Cortex of kidney (tissue), 1 donor: Measurements from ENCODE around the gene RAB20.
"Not testable (repeated sequence)": the region's sequence is repeated elsewhere in the genome, so short reads cannot be mapped to it uniquely, and the experiment has no call there.

ENCODE experiments used
- DNase-seq: peaks from one replicate; lab custom pipeline; 2025; lab: John Stamatoyannopoulos, UW

Gene RAB20, protein sequence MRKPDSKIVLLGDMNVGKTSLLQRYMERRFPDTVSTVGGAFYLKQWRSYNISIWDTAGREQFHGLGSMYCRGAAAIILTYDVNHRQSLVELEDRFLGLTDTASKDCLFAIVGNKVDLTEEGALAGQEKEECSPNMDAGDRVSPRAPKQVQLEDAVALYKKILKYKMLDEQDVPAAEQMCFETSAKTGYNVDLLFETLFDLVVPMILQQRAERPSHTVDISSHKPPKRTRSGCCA

DNA sequence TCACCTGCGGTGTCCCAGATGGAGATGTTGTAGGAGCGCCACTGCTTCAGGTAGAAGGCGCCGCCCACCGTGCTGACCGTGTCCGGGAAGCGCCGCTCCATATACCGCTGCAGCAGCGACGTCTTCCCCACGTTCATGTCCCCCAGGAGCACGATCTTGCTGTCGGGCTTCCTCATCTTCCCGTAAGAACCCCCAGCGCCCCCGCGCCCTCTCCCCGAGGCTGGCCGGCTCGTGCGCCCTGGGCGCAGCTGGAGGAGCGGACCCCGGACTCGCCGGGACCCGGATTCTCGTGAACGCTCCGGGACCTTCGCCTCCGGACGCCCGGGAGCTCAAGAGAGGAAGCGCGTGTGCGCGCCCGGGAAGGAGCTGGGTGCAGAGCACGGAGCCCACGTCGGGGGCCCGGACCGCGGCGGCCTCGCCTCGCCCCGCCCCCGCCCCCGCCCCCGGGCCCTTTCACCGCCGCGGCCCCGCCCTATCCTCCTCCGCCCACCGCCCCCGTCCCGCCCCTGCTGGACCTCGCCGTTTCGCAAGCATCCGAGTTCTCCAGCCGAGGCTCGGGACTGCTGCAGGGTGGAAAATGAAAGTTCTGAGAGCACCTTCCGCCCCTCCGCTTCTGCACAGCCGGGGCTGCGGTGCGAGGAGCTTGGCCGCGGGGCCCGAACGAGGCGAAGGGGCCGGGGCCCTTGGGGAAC, at the start of gene RAB20:
RAB20 (minus strand) TSS at position 379 of the 692 bp plus-strand sequence; CDS start at position 176, 203 bp downstream.
- no peak for DNase-seq

DNA sequence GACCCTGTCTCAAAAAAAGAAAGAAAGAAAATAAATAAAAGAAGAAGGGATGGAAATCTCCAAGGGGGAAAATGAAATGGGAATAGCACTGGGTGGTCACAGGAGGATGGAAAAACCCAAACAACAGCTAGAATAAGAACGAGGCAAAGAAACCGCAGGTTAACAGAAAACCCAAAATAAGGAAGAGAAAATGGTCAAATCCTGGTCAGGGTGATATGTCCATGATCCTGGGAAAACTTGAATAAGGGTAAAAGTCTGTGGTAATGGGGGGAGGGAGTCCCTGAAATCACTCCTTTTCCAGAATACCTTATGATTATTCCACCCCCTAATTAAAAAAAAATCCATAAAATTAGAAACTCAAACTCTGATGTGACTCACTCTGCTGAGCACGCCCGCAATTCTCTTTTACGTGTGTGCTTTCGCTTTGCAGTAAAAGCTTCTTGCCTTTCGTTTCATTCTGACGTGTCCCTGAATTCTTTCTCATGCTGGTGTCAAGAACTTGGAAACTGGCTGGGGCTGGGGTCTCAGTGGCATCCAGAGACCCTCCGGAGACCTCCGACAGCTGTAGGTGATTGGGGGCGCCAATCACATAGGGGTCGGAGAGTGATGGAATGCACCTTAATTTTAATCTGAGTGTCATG, 49.6 kb upstream of the RAB20 start:
- DNase-seq = no peak

GRCh38 chr13:110607675-110608224, 46.2 kb upstream of the RAB20 start:
- no peak for DNase-seq

DNA sequence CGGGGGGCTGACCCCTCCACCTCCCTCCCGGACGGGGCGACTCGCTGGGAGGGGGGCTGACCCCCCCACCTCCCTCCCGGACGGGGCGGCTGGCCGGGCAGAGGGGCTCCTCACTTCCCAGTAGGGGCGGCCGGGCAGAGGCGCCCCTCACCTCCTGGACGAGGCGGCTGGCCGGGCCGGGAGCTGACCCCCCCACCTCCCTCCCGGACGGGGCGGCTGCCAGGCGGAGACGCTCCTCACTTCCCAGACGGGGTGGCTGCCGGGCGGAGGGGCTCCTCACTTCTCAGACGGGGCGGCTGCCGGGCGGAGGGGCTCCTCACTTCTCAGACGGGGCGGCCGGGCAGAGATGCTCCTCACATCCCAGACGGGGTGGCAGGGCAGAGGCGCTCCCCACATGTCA, 44.8 kb upstream of the RAB20 start:
- DNase-seq = not testable (repeated sequence)

- DNase-seq = no peak
Observed at GRCh38 chr13:110605132-110605531, 43.6 kb upstream of the RAB20 start.

GRCh38 chr13:110600980-110601379, 39.5 kb upstream of the RAB20 start:
- DNase-seq = no peak

- DNase-seq = no peak
Observed at GRCh38 chr13:110600261-110600819, 38.8 kb upstream of the RAB20 start.

- no peak for DNase-seq
Observed at GRCh38 chr13:110597041-110597689, 35.6 kb upstream of the RAB20 start.

- DNase-seq = no peak
Observed at GRCh38 chr13:110593430-110594130, 32.1 kb upstream of the RAB20 start.

- DNase-seq = no peak
Observed at GRCh38 chr13:110592665-110593064, 31.1 kb upstream of the RAB20 start.

- DNase-seq = no peak
Observed at GRCh38 chr13:110590577-110590976, 29.1 kb upstream of the RAB20 start.

DNA sequence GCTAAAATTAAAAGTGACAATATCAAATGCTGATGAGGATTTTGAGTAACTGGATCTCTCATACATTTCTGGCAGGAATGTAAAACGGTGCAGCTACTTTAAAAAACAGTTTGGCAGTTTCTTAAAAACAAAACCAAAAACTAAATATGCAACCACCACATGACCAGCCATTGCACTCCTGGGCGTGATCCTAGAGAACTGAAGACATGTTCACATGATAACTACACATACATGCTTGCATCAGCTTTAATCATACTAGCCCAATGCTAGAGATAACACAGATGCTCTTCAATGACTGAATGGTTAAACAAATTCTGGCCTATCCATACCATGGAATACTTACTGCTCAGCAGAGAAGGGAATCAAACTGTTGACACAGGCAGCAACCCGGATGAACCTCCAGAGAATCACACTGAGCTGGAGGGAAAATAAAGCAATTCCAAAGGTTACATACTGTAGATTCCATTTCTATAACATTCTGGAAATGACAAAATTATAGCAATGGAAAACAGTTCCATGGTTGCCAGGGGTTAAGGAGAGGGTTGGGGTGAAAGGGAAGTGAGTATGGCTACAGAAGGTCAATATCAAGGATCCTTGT, 28.4 kb upstream of the RAB20 start:
- no peak for DNase-seq

- no peak for DNase-seq
Observed at GRCh38 chr13:110583178-110583865, 21.8 kb upstream of the RAB20 start.

GRCh38 chr13:110582421-110582954, 21.0 kb upstream of the RAB20 start:
- no peak for DNase-seq

DNA sequence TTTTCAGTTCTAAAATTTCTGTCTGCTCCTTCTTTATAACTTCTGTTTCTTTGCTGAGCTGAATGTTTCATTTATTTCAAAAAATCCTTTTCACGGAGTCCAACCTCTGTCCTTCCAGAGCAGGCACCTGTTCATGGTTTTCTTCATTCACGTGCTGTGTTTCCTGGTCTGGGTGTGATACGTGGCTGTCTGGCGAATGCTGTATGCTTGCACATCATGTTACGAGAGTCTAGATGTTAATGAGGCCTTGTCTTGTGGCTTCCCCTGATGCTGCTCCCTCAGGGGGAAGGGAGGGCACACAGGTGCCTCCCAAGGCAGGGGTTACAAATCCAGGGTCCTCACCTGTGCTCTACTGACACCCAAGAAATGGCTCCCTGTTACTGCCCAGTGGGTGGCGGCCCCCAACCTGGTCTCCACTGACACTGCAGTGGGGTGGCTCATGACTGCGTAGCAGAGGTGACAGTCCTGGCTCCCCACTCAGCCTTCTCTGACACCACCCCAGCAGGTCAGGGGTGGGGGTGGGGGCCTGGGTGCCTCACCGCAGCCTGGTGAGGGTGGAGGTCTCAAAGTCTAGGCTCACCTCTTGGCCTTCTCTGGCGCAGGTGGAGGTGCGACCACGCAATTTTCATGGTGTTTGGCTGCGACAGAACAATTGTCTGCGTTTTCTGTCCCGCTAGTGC, 20.1 kb upstream of the RAB20 start:
- no peak for DNase-seq

- DNase-seq = no peak
Observed at GRCh38 chr13:110580800-110581199, 19.3 kb upstream of the RAB20 start.

DNA sequence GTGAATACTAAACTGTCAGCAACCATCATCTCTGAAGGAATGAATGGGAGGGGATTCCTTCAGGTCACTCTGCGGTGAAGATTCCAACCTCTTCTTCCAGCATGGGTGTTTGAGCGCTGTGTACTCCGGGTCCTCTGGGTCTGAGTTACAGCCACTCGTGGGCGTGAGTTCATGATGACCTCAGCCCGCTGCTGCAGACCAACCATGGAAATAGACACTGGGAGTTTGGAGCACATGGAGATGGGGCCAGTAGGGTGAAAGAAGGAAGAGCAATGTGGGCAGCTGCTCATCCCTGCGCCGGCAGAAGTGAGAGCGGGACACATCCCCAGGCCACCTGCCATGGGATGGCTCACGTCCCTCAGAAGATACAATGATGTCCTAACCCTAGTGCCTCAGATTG, 16.8 kb upstream of the RAB20 start:
- DNase-seq = no peak

DNA sequence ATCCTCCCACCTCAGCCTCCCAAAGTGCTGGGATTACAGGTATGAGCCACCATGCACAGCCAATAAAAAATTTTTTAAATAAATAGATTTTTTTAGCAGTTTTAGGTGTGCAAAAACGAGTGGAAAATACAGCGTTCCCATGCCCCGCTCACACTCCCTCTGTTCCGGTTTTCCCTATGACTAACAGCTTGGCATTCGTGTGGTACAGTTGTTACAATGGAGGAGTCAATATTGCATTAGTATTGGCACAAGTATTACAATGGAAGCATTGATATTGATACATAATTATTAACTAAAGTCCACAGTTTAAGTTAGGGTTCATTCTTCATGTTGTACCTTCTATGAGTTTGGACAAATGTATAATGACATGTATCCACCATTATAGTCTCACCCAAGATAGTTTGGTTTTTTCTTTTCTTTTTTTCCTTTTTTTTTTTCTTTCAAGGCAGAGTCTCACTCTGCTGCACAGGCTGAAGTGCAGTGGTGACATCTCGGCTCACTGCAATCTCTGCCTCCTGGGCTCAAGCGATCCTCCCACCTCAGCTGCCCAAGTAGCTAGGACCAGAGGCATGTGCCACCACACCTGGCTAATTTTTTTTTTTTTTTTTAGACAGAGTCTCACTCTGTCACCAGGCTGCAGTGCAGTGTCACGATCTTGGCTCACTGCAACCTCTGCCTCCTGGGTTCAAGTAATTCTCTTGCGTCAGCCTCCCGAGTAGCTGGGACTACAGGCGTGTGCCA, 15.4 kb upstream of the RAB20 start:
- no peak for DNase-seq

GRCh38 chr13:110576070-110576394, 14.5 kb upstream of the RAB20 start:
- DNase-seq = no peak
